Tibial nerve (tissue), 4 donors: ENCODE results near the gene TEKTIP1. TPM values are rescaled to one million over a fixed set of nuclear protein-coding genes. Genes with fewer than 3 reads are reported as not detected.

ENCODE experiments used
- DNase-seq, 2 donors: peaks; one replicate each; pipeline ENCODE4 v3.0.0-alpha.2; 2019; ENCODE audit warnings: low spot score in 2 of 2
- H3K27ac ChIP-seq, 4 donors: fragments of 200-600 bp; sonication (generic) in 3 of 4; one replicate each; pipeline ENCODE4 v1.5.1; 2017 to 2019; ENCODE audit warnings: mild to moderate bottlenecking in 1 of 4
- H3K27me3 ChIP-seq, 2 donors: fragments of 200-600 bp; sonication (generic) in 1 of 2; one replicate each; pipeline versions ENCODE4 v1.5.1 to v1.6.0; 2017 to 2019
- H3K36me3 ChIP-seq, 3 donors: fragments of 200-600 bp; sonication (generic); one replicate each; pipeline ENCODE4 v1.5.1; 2018 to 2019
- H3K4me1 ChIP-seq, 4 donors: fragments of 200-600 bp; sonication (generic) in 3 of 4; one replicate each; pipeline ENCODE4 v1.5.1; 2017 to 2019
- H3K4me3 ChIP-seq, 4 donors: fragments of 200-600 bp; sonication (generic) in 3 of 4; one replicate each; pipeline ENCODE4 v1.5.1; 2017 to 2019; ENCODE audit warnings: mild to moderate bottlenecking in 1 of 4, moderate library complexity in 1 of 4
- H3K9me3 ChIP-seq, 4 donors: fragments of 200-600 bp; sonication (generic) in 3 of 4; one replicate each; pipeline ENCODE4 v1.5.1; 2017 to 2019
- CTCF ChIP-seq, 5 experiments: fragments of 200-600 bp in 3 of 5; fragments of 450-650 bp in 2 of 5; sonication (generic) in 3 of 5; IDR thresholded peaks; one replicate each; pipeline ENCODE4 v1.5.1; 2016 to 2019; ENCODE audit warnings: antibody characterized with exemption in 5 of 5, mild to moderate bottlenecking in 3 of 5, moderate library complexity in 2 of 5
- EP300 ChIP-seq, 2 donors: sonication (generic); formaldehyde crosslinking; IDR thresholded peaks; one replicate each; pipeline ENCODE4 v1.6.1; 2017; ENCODE audit warnings: antibody characterized with exemption in 2 of 2, mild to moderate bottlenecking in 1 of 2
- POLR2A ChIP-seq, 2 donors: fragments of 450-650 bp; IDR thresholded peaks; one replicate each; pipeline ENCODE4 v1.6.1; 2017; ENCODE audit warnings: antibody characterized with exemption in 2 of 2, mild to moderate bottlenecking in 2 of 2, moderate library complexity in 2 of 2
- WGBS, 2 donors: methylation state at CpG; one replicate each; pipeline ENCODE4 v1.1.5; 2018; 5-methylcytosine and 5-hydroxymethylcytosine counted together
- total RNA-seq, 4 donors: library from RNA; depleted of rRNA; stranded (reverse); fragments of >200 nt; gene quantifications; one replicate each; pipeline ENCODE4 v1.1.0, GENCODE V29; 2016

Gene TEKTIP1
- total RNA-seq, 4 donors from 2014 or later, result 2.4 TPM; not detected in 3

GRCh38 chr19:3544058-3544376 is 5.0 kb downstream of the TEKTIP1 start:
- H3K36me3 ChIP-seq, result peaks cover 0 to 58% (median 6%) of the 10 kb centered on the region in 3 donors
- TF ChIP-seq POLR2A (IDR thresholded peaks at IDR 0.05) (no peak), EP300 (IDR thresholded peaks at IDR 0.05) (no peak)
- DNase-seq, result no peak
- WGBS, 2 donors, result 64 to 70% methylated on average over 7 to 9 of the region's 9 CpGs
- H3K9me3 ChIP-seq, result no peaks in the 10 kb centered on the region
- peaks cover 0 to 51% (median 12%) of the 10 kb centered on the region in 4 donors for H3K4me1 ChIP-seq
- no peak overlapping the region for H3K4me3 ChIP-seq
- H3K27me3 ChIP-seq, result no peaks in the 10 kb centered on the region
- peak overlapping the region in 2 of 4 donors; percentile 54 to 58 for H3K27ac ChIP-seq

DNA sequence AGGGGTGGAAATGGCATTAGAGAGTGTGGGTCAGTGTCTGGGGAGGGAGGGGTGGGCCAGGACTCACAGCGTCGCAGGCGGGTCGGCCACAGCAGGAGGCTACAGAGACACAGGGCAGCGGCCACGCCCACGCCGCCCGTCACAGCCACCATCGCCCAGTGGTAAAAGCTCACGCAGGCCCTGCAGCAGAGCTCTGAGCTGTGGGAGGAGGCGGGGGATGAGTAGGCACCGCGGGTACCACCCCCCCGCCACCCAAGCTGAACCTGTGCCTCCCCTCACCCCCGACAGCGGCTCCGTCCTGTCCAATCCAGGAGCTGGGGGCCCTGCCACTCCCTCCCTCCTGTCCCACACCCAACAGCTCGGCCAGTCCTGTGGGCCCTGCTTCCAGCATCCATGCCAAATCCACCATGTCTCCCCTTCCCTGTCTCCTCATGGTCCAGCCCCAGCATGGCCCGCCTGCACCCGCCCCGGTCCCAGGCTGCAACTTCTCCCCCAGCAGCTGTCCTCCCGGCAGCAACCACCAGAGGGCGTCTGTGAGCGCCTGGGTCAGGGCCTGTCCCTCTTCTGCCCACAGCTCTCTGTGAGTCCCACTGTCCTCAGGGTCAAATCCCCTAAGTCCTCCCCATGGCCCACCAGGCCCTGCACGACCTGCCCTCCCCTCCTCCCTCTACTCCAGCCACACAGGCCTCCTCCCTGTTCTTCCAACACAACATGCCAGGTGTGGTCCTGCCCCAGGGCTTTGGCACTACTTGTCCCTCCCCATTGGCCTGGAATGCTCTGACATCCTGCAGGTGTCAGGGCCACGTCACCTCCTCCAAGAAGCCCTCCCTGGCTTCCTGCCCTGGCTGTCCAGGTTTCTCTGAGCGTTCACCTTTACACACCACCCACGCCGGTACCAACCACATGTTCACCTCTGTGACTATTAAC is 6.0 kb downstream of the TEKTIP1 start:
- Histone ChIP-seq H3K36me3 (peaks cover 0 to 67% (median 6%) of the 10 kb centered on the region in 3 donors), H3K4me3 (no peak overlapping the region), H3K27ac (peak overlapping the region in 2 of 4 donors; percentile 54 to 58), H3K9me3 (no peaks in the 10 kb centered on the region), H3K4me1 (peaks cover 0 to 46% (median 7%) of the 10 kb centered on the region in 4 donors), H3K27me3 (no peaks in the 10 kb centered on the region)
- TF ChIP-seq POLR2A (IDR thresholded peaks at IDR 0.05) (no peak), CTCF (IDR thresholded peaks at IDR 0.05) (peak; percentile 91 to 96 (median 94))
- 52 to 58% methylated on average over 20 to 30 of the region's 30 CpGs for WGBS, 2 donors
- DNase-seq, result peak; percentile 56 to 74

DNA sequence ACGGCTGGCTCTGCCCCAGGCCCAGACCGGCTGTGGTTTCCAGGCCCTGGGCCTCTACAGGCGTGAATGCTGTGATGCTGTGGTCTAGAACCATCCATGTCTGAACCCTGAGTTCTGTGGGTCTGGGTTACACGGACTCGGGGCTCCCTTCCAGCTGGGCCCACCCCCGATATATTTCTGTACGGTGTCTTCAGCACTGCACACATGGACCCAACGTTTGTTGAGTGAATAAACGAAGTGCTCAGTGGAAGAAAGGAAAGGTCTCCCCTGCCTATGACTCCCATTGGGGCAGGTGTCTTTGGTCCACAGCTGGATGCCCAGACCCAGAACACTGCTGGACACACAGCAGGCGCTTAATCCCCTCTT is 6.7 kb downstream of the TEKTIP1 start:
- no peak for TF ChIP-seq EP300 (IDR thresholded peaks at IDR 0.05)
- no peak for TF ChIP-seq POLR2A (IDR thresholded peaks at IDR 0.05)
- no peak for TF ChIP-seq CTCF (IDR thresholded peaks at IDR 0.05)
- peaks cover 0 to 74% (median 6%) of the 10 kb centered on the region in 3 donors for H3K36me3 ChIP-seq
- no peak for DNase-seq

DNA sequence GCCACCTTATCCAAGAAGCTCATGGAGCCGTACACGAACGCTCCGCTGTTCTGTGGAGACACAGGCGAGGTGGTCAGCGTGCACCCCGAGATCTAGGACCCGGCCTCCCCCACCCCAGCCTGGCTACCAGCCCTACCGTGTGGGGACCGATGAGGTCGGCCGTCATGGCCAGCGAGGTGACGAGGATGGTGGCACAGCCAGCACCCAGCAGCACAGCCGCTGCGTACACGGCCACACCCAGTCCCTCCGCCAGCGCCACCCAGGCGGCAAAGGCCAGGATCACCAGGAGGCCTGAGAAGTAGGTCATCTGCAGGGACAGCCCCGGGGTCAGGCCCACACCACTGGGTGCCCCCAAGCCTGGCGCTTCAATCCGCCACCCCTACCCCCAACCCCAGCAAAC is 7.1 kb downstream of the TEKTIP1 start:
- peak overlapping the region in 1 of 4 donors; percentile 58 for H3K27ac ChIP-seq
- no peaks in the 10 kb centered on the region for H3K27me3 ChIP-seq
- H3K4me1 ChIP-seq, result peaks cover 0 to 46% (median 7%) of the 10 kb centered on the region in 4 donors
- DNase-seq, result no peak
- TF ChIP-seq EP300 (IDR thresholded peaks at IDR 0.05) (no peak), CTCF (IDR thresholded peaks at IDR 0.05) (no peak), POLR2A (IDR thresholded peaks at IDR 0.05) (no peak)
- H3K9me3 ChIP-seq, result no peaks in the 10 kb centered on the region
- 88 to 92% methylated on average over 8 to 23 of the region's 23 CpGs for WGBS, 2 donors
- peaks cover 0 to 78% (median 6%) of the 10 kb centered on the region in 3 donors for H3K36me3 ChIP-seq
- H3K4me3 ChIP-seq, result no peak overlapping the region

More for the DNA sequence above, 6.7 kb downstream of the TEKTIP1 start:
- H3K27ac ChIP-seq, result peak overlapping the region in 2 of 4 donors; percentile 54 to 58
- no peaks in the 10 kb centered on the region for H3K27me3 ChIP-seq
- H3K4me3 ChIP-seq, result no peak overlapping the region
- H3K4me1 ChIP-seq, result peaks cover 0 to 46% (median 7%) of the 10 kb centered on the region in 4 donors
- WGBS, 2 donors, result 75 to 80% methylated on average over 10 of the region's 10 CpGs
- H3K9me3 ChIP-seq, result no peaks in the 10 kb centered on the region

GRCh38 chr19:3547301-3547731 is 8.3 kb downstream of the TEKTIP1 start:
- Histone ChIP-seq H3K36me3 (peaks cover 0 to 76% (median 6%) of the 10 kb centered on the region in 3 donors), H3K27ac (peak overlapping the region in 1 of 4 donors; percentile 63), H3K9me3 (no peaks in the 10 kb centered on the region), H3K4me3 (no peak overlapping the region), H3K27me3 (no peaks in the 10 kb centered on the region), H3K4me1 (peaks cover 0 to 46% (median 7%) of the 10 kb centered on the region in 4 donors)
- TF ChIP-seq POLR2A (IDR thresholded peaks at IDR 0.05), result no peak
- TF ChIP-seq CTCF (IDR thresholded peaks at IDR 0.05), result peak; percentile 7 to 48 (median 35)
- 86 to 89% methylated on average over 15 of the region's 15 CpGs for WGBS, 2 donors
- no peak for DNase-seq
